ENCODE data around the gene GNPTG. TPM values are rescaled to one million over a fixed set of nuclear protein-coding genes. Genes with fewer than 3 reads are reported as not detected.

The GNPTG gene
- total and polyA plus RNA-seq, 2 donors (not counting 3 experiments of a cell fraction or from before 2014, with no cell fraction given), result 51.6 to 109 TPM

- DNase-seq (ENCODE audit: low read depth, low spot score) (no peak), FAIRE-seq (no peak)
- H3K4me2 ChIP-seq (ENCODE audit: insufficient read depth, low read length), result no peak overlapping the region
- no peak overlapping the region for H3K27ac ChIP-seq (ENCODE audit: insufficient read depth, low read depth, low read length)
- H3K36me3 ChIP-seq (ENCODE audit: control insufficient read depth in 2 of 2, extremely low read depth in 1 of 2, insufficient read depth in 2 of 2, low read length in 2 of 2), result peaks cover 20 to 70% of the 10 kb centered on the region in 2 experiments
- BruUV-seq (replicated peaks), result no TSS peak
- H3K9ac ChIP-seq (replicated peaks; ENCODE audit: extremely low read depth, insufficient read depth, low read length), result no peak overlapping the region
- H3K27me3 ChIP-seq (ENCODE audit: control insufficient read depth in 2 of 2, insufficient read depth in 2 of 2, low read length in 2 of 2), result no peaks in the 10 kb centered on the region
- no peaks in the 10 kb centered on the region for H3K9me1 ChIP-seq (replicated peaks; ENCODE audit: control insufficient read depth, extremely low read depth, insufficient read depth, low read length)
- CTCF ChIA-PET, result interaction anchor here (0.5 kb wide), 1 partner anchor 13 kb away, joined by 3 read pairs; no protein-coding TSS in a partner anchor
- TF ChIP-seq POLR2A (IDR thresholded peaks at IDR 0.05; ENCODE audit: low read depth, low read length) (no peak), MAX (IDR thresholded peaks at IDR 0.05; ENCODE audit: insufficient read depth, insufficient read length) (no peak), POLR2AphosphoS5 (IDR thresholded peaks at IDR 0.05; ENCODE audit: insufficient read depth, low read depth, low read length) (no peak), FOS (IDR thresholded peaks at IDR 0.05; ENCODE audit: borderline replicate concordance, insufficient read depth, low read length) (no peak), JUN (IDR thresholded peaks at IDR 0.05; ENCODE audit: borderline replicate concordance, insufficient read depth, insufficient read length, low read depth) (no peak), CTCF (IDR thresholded peaks at IDR 0.05; ENCODE audit: extremely low read depth in 1 of 2, insufficient read depth in 1 of 2, low read depth in 1 of 2, low read length in 2 of 2) (no peak), MYC (IDR thresholded peaks at IDR 0.05; ENCODE audit: low read depth, low read length) (no peak), EZH2 (IDR thresholded peaks at IDR 0.05; ENCODE audit: borderline replicate concordance, low read depth, low read length, severe bottlenecking) (no peak)
- H3K79me2 ChIP-seq (ENCODE audit: control insufficient read depth, insufficient read depth, low read length), result peaks cover 46% of the 10 kb centered on the region
- dilution Hi-C loops (cut with MboI; ENCODE audit: extremely low pct_ligation_motif_present, low sequenced_read_pairs) (no loop called here), intact Hi-C loops (cut with micrococcal nuclease) (no loop called here)
- H3K4me3 ChIP-seq (replicated peaks in 1 of 3; ENCODE audit: insufficient read depth in 1 of 3, low read depth in 1 of 3, low read length in 3 of 3), result no peak overlapping the region
- H2AFZ ChIP-seq (ENCODE audit: low read depth, low read length), result no peak overlapping the region
- no peaks in the 10 kb centered on the region for H3K4me1 ChIP-seq (ENCODE audit: control insufficient read depth, extremely low read depth, insufficient read depth, low read length)
- POLR2A ChIA-PET, result no interaction called here
- no peaks in the 10 kb centered on the region for H3K9me3 ChIP-seq (replicated peaks; ENCODE audit: control insufficient read depth, insufficient read depth, low read length)
- no peaks in the 10 kb centered on the region for H4K20me1 ChIP-seq (replicated peaks; ENCODE audit: control insufficient read depth, extremely low read depth, insufficient read depth, low read length)
Measured at GRCh38 chr16:1318268-1318545, 33.5 kb upstream of the GNPTG start.
